ENCODE data around the gene PELI1. TPM values are rescaled to one million over a fixed set of nuclear protein-coding genes. Genes with fewer than 3 reads are reported as not detected.

The PELI1 gene
- total RNA-seq, 4 donors from 2014 or later = 26.2 to 54.7 (median 37.4) TPM

DNA sequence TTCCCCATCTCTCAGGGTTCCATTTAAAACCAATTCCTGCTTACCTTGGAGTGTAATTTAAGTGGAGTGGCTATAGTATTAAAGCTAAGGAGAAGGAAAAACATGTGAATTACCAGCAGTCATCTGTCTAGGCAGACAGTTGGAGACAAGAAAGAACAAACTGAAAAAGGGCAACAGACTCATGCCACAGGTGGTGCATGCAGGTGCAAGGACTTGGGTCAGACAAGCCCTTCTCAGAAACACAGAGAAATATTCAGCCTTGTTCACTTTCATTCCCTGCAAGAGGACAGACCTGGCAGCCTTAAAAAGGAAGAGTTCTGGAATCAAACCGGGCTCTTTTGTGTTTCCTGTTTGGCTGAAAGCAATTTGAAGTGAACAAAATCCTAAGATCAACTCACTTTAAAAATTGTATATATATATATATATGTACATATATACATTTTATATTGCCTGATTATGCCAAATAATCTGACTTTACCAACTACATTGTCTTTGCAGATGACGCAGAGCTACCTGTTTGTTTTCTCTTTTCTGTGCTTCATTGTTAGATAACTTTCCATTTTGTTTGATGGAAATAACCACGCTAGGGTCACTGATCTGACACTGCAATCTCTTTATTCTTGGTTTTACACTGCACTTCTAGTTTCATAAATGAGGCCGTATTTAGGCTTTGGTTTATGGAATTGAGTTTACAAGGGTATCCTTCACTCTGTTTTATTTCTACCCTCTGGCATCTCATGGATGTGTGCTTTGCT, 89.9 kb downstream of the PELI1 start:
- no peak overlapping the region for H3K4me3 ChIP-seq
- no peak for DNase-seq
- TF ChIP-seq CTCF (IDR thresholded peaks at IDR 0.05) (no peak), POLR2A (IDR thresholded peaks at IDR 0.05) (no peak)
- no peaks in the 10 kb centered on the region for H3K9me3 ChIP-seq
- intact Hi-C loops (cut with DNase I; ENCODE audit: low total_unique reads) = loop anchor here (10.0 kb wide), 2 partner anchors 270 to 430 kb away; no protein-coding TSS in a partner anchor
- no peaks in the 10 kb centered on the region for H3K4me1 ChIP-seq
- H3K27ac ChIP-seq = no peak overlapping the region
- H3K36me3 ChIP-seq = no peaks in the 10 kb centered on the region
- H3K27me3 ChIP-seq = no peaks in the 10 kb centered on the region

GRCh38 chr2:64052463-64053241, 91.6 kb downstream of the PELI1 start:
- H3K27ac ChIP-seq = peak overlapping the region; percentile 13 to 46
- no peak for DNase-seq
- intact Hi-C loops (cut with DNase I; ENCODE audit: low total_unique reads) = loop anchor here (10.0 kb wide), 2 partner anchors 272 to 432 kb away; no protein-coding TSS in a partner anchor
- H3K4me1 ChIP-seq = no peaks in the 10 kb centered on the region
- H3K27me3 ChIP-seq = no peaks in the 10 kb centered on the region
- H3K36me3 ChIP-seq = no peaks in the 10 kb centered on the region
- no peak overlapping the region for H3K4me3 ChIP-seq
- no peaks in the 10 kb centered on the region for H3K9me3 ChIP-seq
- TF ChIP-seq CTCF (IDR thresholded peaks at IDR 0.05) = no peak

- TF ChIP-seq CTCF (IDR thresholded peaks at IDR 0.05) (peak; percentile 89), POLR2A (IDR thresholded peaks at IDR 0.05) (no peak)
- H3K4me3 ChIP-seq = no peak overlapping the region
- no peaks in the 10 kb centered on the region for H3K4me1 ChIP-seq
- no peaks in the 10 kb centered on the region for H3K9me3 ChIP-seq
- DNase-seq = peak; percentile 61 to 68
- H3K36me3 ChIP-seq = no peaks in the 10 kb centered on the region
- no peaks in the 10 kb centered on the region for H3K27me3 ChIP-seq
- intact Hi-C loops (cut with DNase I; ENCODE audit: low total_unique reads) = loop anchor here (10.0 kb wide), 2 partner anchors 275 to 435 kb away; no protein-coding TSS in a partner anchor
- H3K27ac ChIP-seq = no peak overlapping the region
These were observed 94.5 kb downstream of the PELI1 start for GRCh38 chr2:64049633-64050220.

DNA sequence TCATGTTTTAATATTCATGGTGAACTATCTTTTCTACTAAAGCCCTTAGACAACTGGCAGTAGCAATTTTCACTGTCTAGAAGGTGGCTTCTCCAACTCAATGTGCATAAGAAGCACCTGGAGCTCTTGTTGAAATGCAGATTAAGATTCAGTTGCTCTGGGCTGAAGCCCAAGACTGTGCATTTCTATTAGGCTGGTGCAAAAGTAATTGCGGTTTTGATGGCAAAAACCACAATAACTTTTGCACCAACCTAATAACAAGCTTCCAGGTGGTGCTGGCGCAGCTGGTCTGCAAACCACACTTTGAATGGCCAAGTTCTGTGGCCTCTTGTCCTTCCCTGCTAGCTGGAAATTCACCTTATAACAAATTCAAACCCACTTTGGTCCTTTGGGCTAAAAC, 98.3 kb downstream of the PELI1 start:
- no peak for DNase-seq
- Histone ChIP-seq H3K4me1 (no peaks in the 10 kb centered on the region), H3K27me3 (no peaks in the 10 kb centered on the region), H3K4me3 (no peak overlapping the region), H3K27ac (no peak overlapping the region), H3K9me3 (no peaks in the 10 kb centered on the region), H3K36me3 (no peaks in the 10 kb centered on the region)
- intact Hi-C loops (cut with DNase I; ENCODE audit: low total_unique reads) = no loop called here
- TF ChIP-seq CTCF (IDR thresholded peaks at IDR 0.05) (no peak), POLR2A (IDR thresholded peaks at IDR 0.05) (no peak)

Other genes with a start within 250 kb of the PELI1 start
- 10 to 100 TPM; 32.1 to 55.2 (median 39.8) TPM for gene VPS54, start 125.0 kb downstream of the PELI1 start, total RNA-seq

Measured in uterus (tissue), 4 donors.